ENCODE measurements around the gene ADAMTS18.

Gene ADAMTS18

GRCh38 chr16:77331043-77331442 is 103.8 kb downstream of the ADAMTS18 start:
- DNase-seq (ENCODE audit: low read depth in 1 of 2, low spot score in 1 of 2): no peak

- DNase-seq (ENCODE audit: low read depth in 1 of 2, low spot score in 1 of 2): no peak
Observed at GRCh38 chr16:77330332-77331042, 104.3 kb downstream of the ADAMTS18 start.

- DNase-seq (ENCODE audit: low read depth in 1 of 2, low spot score in 1 of 2): no peak
Observed at GRCh38 chr16:77328768-77329167, 106.1 kb downstream of the ADAMTS18 start.

GRCh38 chr16:77328274-77328673 is 106.6 kb downstream of the ADAMTS18 start:
- no peak for DNase-seq (ENCODE audit: low read depth in 1 of 2, low spot score in 1 of 2)

- no peak for DNase-seq (ENCODE audit: low read depth in 1 of 2, low spot score in 1 of 2)
Observed at GRCh38 chr16:77327717-77328116, 107.1 kb downstream of the ADAMTS18 start.

GRCh38 chr16:77324729-77325128 is 110.1 kb downstream of the ADAMTS18 start:
- no peak for DNase-seq (ENCODE audit: low read depth in 1 of 2, low spot score in 1 of 2)

- DNase-seq (ENCODE audit: low read depth in 1 of 2, low spot score in 1 of 2): no peak
Observed at GRCh38 chr16:77323695-77324094, 111.1 kb downstream of the ADAMTS18 start.

- DNase-seq (ENCODE audit: low read depth in 1 of 2, low spot score in 1 of 2): no peak
Observed at GRCh38 chr16:77322757-77323156, 112.1 kb downstream of the ADAMTS18 start.

- DNase-seq (ENCODE audit: low read depth in 1 of 2, low spot score in 1 of 2): no peak
Observed at GRCh38 chr16:77317059-77317458, 117.8 kb downstream of the ADAMTS18 start.

- no peak for DNase-seq (ENCODE audit: low read depth in 1 of 2, low spot score in 1 of 2)
Observed at GRCh38 chr16:77310877-77311276, 124.0 kb downstream of the ADAMTS18 start.

- no peak for DNase-seq (ENCODE audit: low read depth in 1 of 2, low spot score in 1 of 2)
Observed at GRCh38 chr16:77308163-77308561, 126.7 kb downstream of the ADAMTS18 start.

GRCh38 chr16:77307426-77308162 is 127.2 kb downstream of the ADAMTS18 start:
- DNase-seq (ENCODE audit: low read depth in 1 of 2, low spot score in 1 of 2): no peak

- no peak for DNase-seq (ENCODE audit: low read depth in 1 of 2, low spot score in 1 of 2)
Observed at GRCh38 chr16:77306075-77306474, 128.8 kb downstream of the ADAMTS18 start.

GRCh38 chr16:77304877-77305276 is 130.0 kb downstream of the ADAMTS18 start:
- DNase-seq (ENCODE audit: low read depth in 1 of 2, low spot score in 1 of 2): no peak

GRCh38 chr16:77304134-77304533 is 130.7 kb downstream of the ADAMTS18 start:
- no peak for DNase-seq (ENCODE audit: low read depth in 1 of 2, low spot score in 1 of 2)

- no peak for DNase-seq (ENCODE audit: low read depth in 1 of 2, low spot score in 1 of 2)
Observed at GRCh38 chr16:77302674-77303073, 132.2 kb downstream of the ADAMTS18 start.

- DNase-seq (ENCODE audit: low read depth in 1 of 2, low spot score in 1 of 2): no peak
Observed at GRCh38 chr16:77302249-77302648, 132.6 kb downstream of the ADAMTS18 start.

GRCh38 chr16:77300256-77300655 is 134.6 kb downstream of the ADAMTS18 start:
- DNase-seq (ENCODE audit: low read depth in 1 of 2, low spot score in 1 of 2): no peak

- no peak for DNase-seq (ENCODE audit: low read depth in 1 of 2, low spot score in 1 of 2)
Observed at GRCh38 chr16:77299395-77299794, 135.4 kb downstream of the ADAMTS18 start.

- no peak for DNase-seq (ENCODE audit: low read depth in 1 of 2, low spot score in 1 of 2)
Observed at GRCh38 chr16:77298418-77299360, 136.1 kb downstream of the ADAMTS18 start.

- no peak for DNase-seq (ENCODE audit: low read depth in 1 of 2, low spot score in 1 of 2)
Observed at GRCh38 chr16:77297996-77298395, 136.8 kb downstream of the ADAMTS18 start.

- no peak for DNase-seq (ENCODE audit: low read depth in 1 of 2, low spot score in 1 of 2)
Observed at GRCh38 chr16:77295896-77296295, 138.9 kb downstream of the ADAMTS18 start.
